Measurements from ENCODE around the gene PPTC7. TPM values are rescaled to one million over a fixed set of nuclear protein-coding genes. Genes with fewer than 3 reads are reported as not detected.

The PPTC7 gene
- total and polyA plus RNA-seq, 10 of the 15 experiments (the other 5 are each of a cell fraction or from before 2014, with no cell fraction given), result 4.0 to 69.6 (median 12.3) TPM

GRCh38 chr12:110543252-110543959, 39.7 kb downstream of the PPTC7 start (continued):
- TF ChIP-seq IKZF1 (conservative IDR thresholded peaks at IDR 0.05) (peak; percentile 55), KLF5 (IDR thresholded peaks at IDR 0.05; ENCODE audit: partially characterized antibody) (no peak), POLR2AphosphoS2 (IDR thresholded peaks at IDR 0.05; ENCODE audit: low read depth, low read length) (0 out of 2 replicates have a peak, but pooled peaks have one; percentile 31), EZH2 (IDR thresholded peaks at IDR 0.05; ENCODE audit: borderline replicate concordance, control insufficient read depth, low read depth, low read length) (no peak), RB1 (IDR thresholded peaks at IDR 0.05; ENCODE audit: borderline replicate concordance) (no peak), HDGF (IDR thresholded peaks at IDR 0.05) (peak; percentile 76), ELK1 (IDR thresholded peaks at IDR 0.05; ENCODE audit: low read depth, low read length) (no peak), MEF2B (IDR thresholded peaks at IDR 0.05; ENCODE audit: partially characterized antibody, poor library complexity, severe bottlenecking) (peak; percentile 50)

GRCh38 chr12:110540048-110540447, 43.1 kb downstream of the PPTC7 start:
- ATAC-seq, result no peak
- FAIRE-seq, result no peak
- intact Hi-C loops (cut with micrococcal nuclease; ENCODE audit: unreplicated experiment), result no loop called here
- Histone ChIP-seq H3K4me1 (ENCODE audit: control insufficient read depth, insufficient read depth, low read length) (peaks cover 49% of the 10 kb centered on the region), H3K36me3 (ENCODE audit: control insufficient read depth in 2 of 2, insufficient read depth in 2 of 2, low read length in 1 of 2) (peaks cover 7 to 37% of the 10 kb centered on the region in 2 experiments), H3K79me2 (ENCODE audit: control insufficient read depth, insufficient read depth, low read length) (peaks cover 54% of the 10 kb centered on the region), H2AFZ (ENCODE audit: control insufficient read depth, low read depth, low read length) (no peak overlapping the region), H3K9me3 (replicated peaks; ENCODE audit: control insufficient read depth, insufficient read depth, low read length) (no peaks in the 10 kb centered on the region), H3K9ac (ENCODE audit: control insufficient read depth, insufficient read depth, low read length) (no peak overlapping the region), H3K27ac (ENCODE audit: control insufficient read depth, insufficient read depth) (no peak overlapping the region), H3K4me3 (no peak overlapping the region), H4K20me1 (ENCODE audit: control insufficient read depth, insufficient read depth) (no peaks in the 10 kb centered on the region), H3K27me3 (replicated peaks in 1 of 2; ENCODE audit: control insufficient read depth in 2 of 2, insufficient read depth in 2 of 2, low read length in 1 of 2) (no peaks in the 10 kb centered on the region), H3K4me2 (ENCODE audit: control insufficient read depth, insufficient read depth) (no peak overlapping the region)
- ChIA-PET CTCF (interaction anchor here (1.0 to 1.6 kb wide), 5 partner anchors 8 to 108 kb away, joined by 3 to 6 read pairs (median 4); no protein-coding TSS in a partner anchor), POLR2A (interaction anchor here (0.5 to 1.2 kb wide), 5 partner anchors 9 to 250 kb away, joined by 3 to 6 read pairs (median 4); no protein-coding TSS in a partner anchor), SMC1A (ENCODE audit: uncharacterized antibody, unreplicated experiment) (interaction anchor here (0.8 to 18.4 kb wide), 9 partner anchors 9 to 60 kb away, joined by 4 to 308 read pairs (median 6); no protein-coding TSS in a partner anchor), RAD21 (ENCODE audit: unreplicated experiment) (interaction anchor here (0.7 to 4.6 kb wide), 7 partner anchors 9 to 71 kb away, joined by 3 to 109 read pairs (median 4); partner anchors contain the start of gene FAM216A)
- in situ Hi-C loops (cut with MboI), result no loop called here
- WGBS (ENCODE audit: insufficient coverage, insufficient replicate concordance, low lambda C conversion rate, missing lambda C conversion rate), result 5% methylated on average over 7 of the region's 8 CpGs
- BruUV-seq (replicated peaks), result no TSS peak
- no peak for TF ChIP-seq CBX5 (IDR thresholded peaks at IDR 0.05; ENCODE audit: low read depth)
- no peak for TF ChIP-seq RAD21 (IDR thresholded peaks at IDR 0.05; ENCODE audit: insufficient read depth, low read depth, low read length)
- no peak for TF ChIP-seq CHD4 (IDR thresholded peaks at IDR 0.05)
- TF ChIP-seq, protein P1, sequence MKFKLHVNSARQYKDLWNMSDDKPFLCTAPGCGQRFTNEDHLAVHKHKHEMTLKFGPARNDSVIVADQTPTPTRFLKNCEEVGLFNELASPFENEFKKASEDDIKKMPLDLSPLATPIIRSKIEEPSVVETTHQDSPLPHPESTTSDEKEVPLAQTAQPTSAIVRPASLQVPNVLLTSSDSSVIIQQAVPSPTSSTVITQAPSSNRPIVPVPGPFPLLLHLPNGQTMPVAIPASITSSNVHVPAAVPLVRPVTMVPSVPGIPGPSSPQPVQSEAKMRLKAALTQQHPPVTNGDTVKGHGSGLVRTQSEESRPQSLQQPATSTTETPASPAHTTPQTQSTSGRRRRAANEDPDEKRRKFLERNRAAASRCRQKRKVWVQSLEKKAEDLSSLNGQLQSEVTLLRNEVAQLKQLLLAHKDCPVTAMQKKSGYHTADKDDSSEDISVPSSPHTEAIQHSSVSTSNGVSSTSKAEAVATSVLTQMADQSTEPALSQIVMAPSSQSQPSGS (IDR thresholded peaks at IDR 0.05; ENCODE audit: low read length), result 0 out of 2 replicates have a peak, but pooled peaks have one; percentile 28
- no peak for TF ChIP-seq MXI1 (IDR thresholded peaks at IDR 0.05; ENCODE audit: low read depth, low read length)
- no peak for TF ChIP-seq SREBF2 (IDR thresholded peaks at IDR 0.05; ENCODE audit: low read length)
- TF ChIP-seq NFIC (IDR thresholded peaks at IDR 0.05; ENCODE audit: low read depth, low read length), result peak; percentile 46
- peak; percentile 46 to 50; a peak in 2 of 4 replicates for TF ChIP-seq IKZF2 (IDR thresholded peaks at IDR 0.05)
- TF ChIP-seq, protein P2, sequence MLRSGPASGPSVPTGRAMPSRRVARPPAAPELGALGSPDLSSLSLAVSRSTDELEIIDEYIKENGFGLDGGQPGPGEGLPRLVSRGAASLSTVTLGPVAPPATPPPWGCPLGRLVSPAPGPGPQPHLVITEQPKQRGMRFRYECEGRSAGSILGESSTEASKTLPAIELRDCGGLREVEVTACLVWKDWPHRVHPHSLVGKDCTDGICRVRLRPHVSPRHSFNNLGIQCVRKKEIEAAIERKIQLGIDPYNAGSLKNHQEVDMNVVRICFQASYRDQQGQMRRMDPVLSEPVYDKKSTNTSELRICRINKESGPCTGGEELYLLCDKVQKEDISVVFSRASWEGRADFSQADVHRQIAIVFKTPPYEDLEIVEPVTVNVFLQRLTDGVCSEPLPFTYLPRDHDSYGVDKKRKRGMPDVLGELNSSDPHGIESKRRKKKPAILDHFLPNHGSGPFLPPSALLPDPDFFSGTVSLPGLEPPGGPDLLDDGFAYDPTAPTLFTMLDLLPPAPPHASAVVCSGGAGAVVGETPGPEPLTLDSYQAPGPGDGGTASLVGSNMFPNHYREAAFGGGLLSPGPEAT (IDR thresholded peaks at IDR 0.05; ENCODE audit: low read depth), result 0 out of 2 replicates have a peak, but pooled peaks have one; percentile 23
- peak; percentile 57 for TF ChIP-seq JUNB (IDR thresholded peaks at IDR 0.05)
- DNase-seq (ENCODE audit: low read depth, low spot score), result no peak

Measured in GM12878 (cell line).